HepG2 (cell line): ENCODE measurements around the gene SURF6. TPM values are rescaled to one million over a fixed set of nuclear protein-coding genes. Genes with fewer than 3 reads are reported as not detected.

Source experiments
- BRF2 ChIP-seq: sonication (generic); formaldehyde crosslinking; IDR thresholded peaks from 2 replicates; pipeline ENCODE4 v1.8.1; 2022; ENCODE audit warnings: mild to moderate bottlenecking, missing genetic modification reagents
- EP300 ChIP-seq, 3 experiments: sonication (generic) in 1 of 3; formaldehyde crosslinking in 1 of 3; IDR thresholded peaks; 2 replicates each; pipeline versions ENCODE4 v1.5.1 to v1.6.1; 2011 to 2020; ENCODE audit warnings: low read depth in 2 of 3, low read length in 2 of 3, borderline replicate concordance in 1 of 3, improper control_type of control experiment in 1 of 3, mild to moderate bottlenecking in 1 of 3, missing genetic modification reagents in 1 of 3, moderate library complexity in 1 of 3
- FOXO1 ChIP-seq: sonication (generic); formaldehyde crosslinking; IDR thresholded peaks from 2 replicates; pipeline ENCODE4 v1.4.0; 2020; ENCODE audit warnings: missing genetic modification reagents
- HIC2 ChIP-seq: sonication (generic); formaldehyde crosslinking; IDR thresholded peaks from 2 replicates; pipeline ENCODE4 v1.9.0; 2022; ENCODE audit warnings: low read depth, missing genetic modification reagents
- HMGA1 ChIP-seq: sonication (generic); formaldehyde crosslinking; conservative IDR thresholded peaks from 2 replicates; pipeline ENCODE4 v1.4.0; 2020; ENCODE audit warnings: missing genetic modification reagents
- HNF4A ChIP-seq: sonication (generic); formaldehyde crosslinking; IDR thresholded peaks from 2 replicates; pipeline ENCODE4 v1.4.0; 2020; ENCODE audit warnings: missing genetic modification reagents
- SKI ChIP-seq: fragments of 450-650 bp; IDR thresholded peaks from one replicate; pipeline ENCODE4 v1.6.1; 2018; ENCODE audit warnings: mild to moderate bottlenecking; ENCODE audit not compliant: partially characterized antibody
- SOX5 ChIP-seq: IDR thresholded peaks from 2 replicates; pipeline ENCODE4 v1.6.1; 2016; ENCODE audit warnings: borderline replicate concordance
- SP4 ChIP-seq: sonication (generic); formaldehyde crosslinking; IDR thresholded peaks from 2 replicates; pipeline ENCODE4 v1.8.1; 2023; ENCODE audit warnings: mild to moderate bottlenecking, missing genetic modification reagents
- ZBTB10 ChIP-seq: sonication (generic); formaldehyde crosslinking; IDR thresholded peaks from 2 replicates; pipeline ENCODE4 v1.4.0; 2020; ENCODE audit warnings: missing genetic modification reagents, borderline replicate concordance
- ZBTB2 ChIP-seq: sonication (generic); formaldehyde crosslinking; IDR thresholded peaks from 2 replicates; pipeline ENCODE4 v1.8.0; 2022; ENCODE audit warnings: low read depth, missing genetic modification reagents
- ZFAT ChIP-seq: sonication (generic); formaldehyde crosslinking; conservative IDR thresholded peaks from 2 replicates; pipeline ENCODE4 v1.8.1; 2023; ENCODE audit warnings: missing genetic modification reagents, inconsistent platforms
- ZFP1 ChIP-seq: IDR thresholded peaks from 2 replicates; pipeline ENCODE4 v1.6.1; 2016
- ZMYM3 ChIP-seq: sonication (generic); formaldehyde crosslinking; IDR thresholded peaks from 2 replicates; pipeline ENCODE4 v1.5.1; 2020; ENCODE audit warnings: mild to moderate bottlenecking, missing genetic modification reagents
- ZNF18 ChIP-seq: sonication (generic); formaldehyde crosslinking; IDR thresholded peaks from 2 replicates; pipeline ENCODE4 v1.8.0; 2022; ENCODE audit warnings: mild to moderate bottlenecking, missing genetic modification reagents; ENCODE audit not compliant: insufficient replicate concordance
- ZNF296 ChIP-seq: sonication (generic); formaldehyde crosslinking; conservative IDR thresholded peaks from 2 replicates; pipeline ENCODE4 v1.5.0; 2020; ENCODE audit warnings: mild to moderate bottlenecking, missing genetic modification reagents
- ZNF33B ChIP-seq: sonication (generic); formaldehyde crosslinking; IDR thresholded peaks from 2 replicates; pipeline ENCODE4 v1.5.1; 2020; ENCODE audit warnings: mild to moderate bottlenecking, missing genetic modification reagents
- ZNF354B ChIP-seq: sonication (generic); formaldehyde crosslinking; IDR thresholded peaks from 2 replicates; pipeline ENCODE4 v1.8.0; 2022; ENCODE audit warnings: mild to moderate bottlenecking, missing genetic modification reagents
- ZNF607 ChIP-seq: sonication (generic); formaldehyde crosslinking; IDR thresholded peaks from 2 replicates; pipeline ENCODE4 v1.5.1; 2020; ENCODE audit warnings: missing genetic modification reagents, mild to moderate bottlenecking, borderline replicate concordance
- ZNF782 ChIP-seq: sonication (generic); formaldehyde crosslinking; IDR thresholded peaks from 2 replicates; pipeline ENCODE4 v1.4.0; 2020; ENCODE audit warnings: missing genetic modification reagents, mild to moderate bottlenecking, borderline replicate concordance
- polyA plus RNA-seq, 8 experiments: library from polyadenylated mRNA; depleted of rRNA in 3 of 8; stranded (reverse) in 7 of 8; unstranded in 1 of 8; fragments of >200 nt; fragmentation: Illumina TruSeq in 4 of 8; extraction: Trizol in 4 of 8; gene quantifications; 2 replicates each; pipeline versions ENCODE4 v1.2.1 to v1.2.3, GENCODE V29; 2011 to 2016; ENCODE audit warnings: low read depth in 4 of 8, missing spikeins in 1 of 8, mixed read lengths in 1 of 8; ENCODE audit not compliant: insufficient read depth in 1 of 8
- total RNA-seq, 5 experiments: library from RNA; depleted of rRNA; stranded (reverse); fragments of >200 nt; fragmentation: Illumina TruSeq; extraction: Trizol; gene quantifications; 2 replicates each; pipeline ENCODE4 v1.2.3, GENCODE V29; 2016; ENCODE audit warnings: low read depth in 1 of 5

The SURF6 gene
- total and polyA plus RNA-seq, 2 of the 13 experiments (the other 11 are each of a cell fraction or from before 2014, with no cell fraction given): 5.9 to 14.7 TPM

GRCh38 chr9:133347985-133348717 is 12.2 kb upstream of the SURF6 start, which contains the start of the genes MED22 and RPL7A (continued):
- TF ChIP-seq BRF2 (CRISPR knock-in tag) (no peak), EP300 (IDR thresholded peaks at IDR 0.05; ENCODE audit: low read depth in 2 of 2, low read length in 2 of 2) (0 out of 4 replicates have a peak, but pooled peaks of 1 of the 2 experiments have one; percentile 26), EP300 (CRISPR knock-in tag; IDR thresholded peaks at IDR 0.05; ENCODE audit: borderline replicate concordance) (no peak), ZBTB10 (CRISPR knock-in tag) (no peak), ZNF18 (CRISPR knock-in tag) (peak; percentile 71), ZNF782 (CRISPR knock-in tag) (0 out of 2 replicates have a peak, but pooled peaks have one; percentile 65), ZMYM3 (no peak; the same call in 1 of the 2 replicates), ZBTB2 (CRISPR knock-in tag) (peak; percentile 58; the same call in 1 of the 2 replicates), ZFP1 (no peak), FOXO1 (peak; percentile 62), HMGA1 (no peak), SP4 (CRISPR knock-in tag) (peak; percentile 70), ZNF607 (CRISPR knock-in tag) (no peak; the same call in 1 of the 2 replicates), HIC2 (CRISPR knock-in tag) (no peak; the same call in 1 of the 2 replicates), ZFAT (CRISPR knock-in tag) (no peak), ZNF33B (CRISPR knock-in tag) (no peak), SOX5 (CRISPR knock-in tag) (0 out of 2 replicates have a peak, but pooled peaks have one; percentile 9), ZNF354B (CRISPR knock-in tag) (no peak), HNF4A (no peak), ZNF296 (CRISPR knock-in tag) (peak; percentile 62; the same call in 1 of the 2 replicates), SKI (peak; percentile 22)
